Activated naive CD4-positive, alpha-beta T cell treated with anti-CD3 and anti-CD28 coated beads, Interleukin-2, amount 50 U/mL, for 16 hours (primary cell): ENCODE results near the gene RESP18.

Source experiments
- DNase-seq: peaks from one replicate; pipeline ENCODE4 v3.0.0-alpha.2; 2020

RESP18 gene

DNA sequence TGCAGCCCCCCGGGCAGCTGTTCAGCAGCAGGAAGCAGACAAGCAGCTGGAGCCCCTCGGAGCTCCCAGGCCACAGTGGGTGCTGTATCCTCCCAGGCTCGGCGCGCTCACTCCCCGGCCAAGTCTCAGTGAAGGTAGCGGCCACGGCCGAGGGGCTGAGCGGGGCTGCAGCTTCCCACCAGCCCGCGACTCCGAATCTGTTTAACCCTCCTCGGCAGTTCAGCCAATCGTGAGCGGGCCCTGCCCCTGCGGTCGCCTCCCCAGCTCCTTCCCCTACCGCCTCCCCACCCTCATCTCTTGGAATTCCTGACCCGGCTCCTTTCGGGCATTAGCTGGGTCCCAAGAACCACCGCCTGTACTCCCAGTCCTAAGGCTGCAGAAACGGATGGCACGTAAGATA is at the start of gene RESP18:
Gene RESP18, minus strand, starts transcription at position 203 of the 400 bp plus-strand sequence.
- DNase-seq: no peak

- DNase-seq: no peak
Measured at GRCh38 chr2:219381448-219381847, 48.9 kb upstream of the RESP18 start.

DNA sequence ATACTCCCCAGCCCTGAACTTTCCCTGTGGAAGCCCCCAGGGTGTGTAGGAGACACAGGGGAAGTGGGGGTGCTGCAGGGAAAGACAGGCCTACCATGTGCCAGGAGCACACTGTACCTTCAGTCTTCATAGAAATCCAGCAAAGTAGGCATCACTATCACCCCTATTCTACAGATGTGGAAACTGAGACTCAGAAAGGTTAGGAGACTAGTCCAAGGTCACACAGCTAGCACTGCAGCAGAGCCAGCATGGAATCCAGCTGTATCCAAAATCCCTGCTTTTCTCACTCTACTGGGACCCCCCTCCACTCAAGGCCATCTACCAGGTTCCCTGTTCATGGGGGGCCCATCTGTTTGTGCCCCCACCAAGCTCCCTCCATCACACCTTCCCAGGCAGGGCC is 48.4 kb upstream of the RESP18 start:
- no peak for DNase-seq

GRCh38 chr2:219378163-219378851 is 45.8 kb upstream of the RESP18 start:
- no peak for DNase-seq

GRCh38 chr2:219369447-219369861 is 36.9 kb upstream of the RESP18 start:
- no peak for DNase-seq

DNA sequence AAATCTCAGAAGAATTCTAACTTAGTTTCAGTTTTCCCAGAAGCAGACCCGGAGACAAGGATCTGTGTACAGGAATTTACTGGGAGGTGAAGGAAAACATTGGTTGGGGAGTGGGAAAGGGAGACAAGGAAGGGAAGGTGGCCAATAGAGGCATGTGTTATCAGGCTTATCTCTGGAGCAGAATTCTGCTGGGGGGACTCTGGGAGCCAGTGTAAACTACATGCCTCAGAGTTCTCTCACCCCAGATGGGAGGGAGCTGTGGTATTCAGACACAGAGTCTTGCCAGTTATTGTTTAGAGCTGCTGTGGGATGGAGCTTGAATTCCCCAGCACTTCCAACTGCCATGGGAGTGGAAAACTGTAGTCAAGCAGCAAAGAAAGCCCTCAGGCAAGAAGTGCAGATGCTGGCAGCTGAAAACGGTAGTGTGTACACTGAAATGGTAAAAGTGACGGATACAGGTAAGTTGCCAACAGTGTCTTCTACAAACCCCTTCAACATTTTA is 36.2 kb upstream of the RESP18 start:
- DNase-seq: no peak

GRCh38 chr2:219362524-219363164 is 30.1 kb upstream of the RESP18 start:
- DNase-seq: no peak

GRCh38 chr2:219362072-219362471 is 29.5 kb upstream of the RESP18 start:
- DNase-seq: no peak

DNA sequence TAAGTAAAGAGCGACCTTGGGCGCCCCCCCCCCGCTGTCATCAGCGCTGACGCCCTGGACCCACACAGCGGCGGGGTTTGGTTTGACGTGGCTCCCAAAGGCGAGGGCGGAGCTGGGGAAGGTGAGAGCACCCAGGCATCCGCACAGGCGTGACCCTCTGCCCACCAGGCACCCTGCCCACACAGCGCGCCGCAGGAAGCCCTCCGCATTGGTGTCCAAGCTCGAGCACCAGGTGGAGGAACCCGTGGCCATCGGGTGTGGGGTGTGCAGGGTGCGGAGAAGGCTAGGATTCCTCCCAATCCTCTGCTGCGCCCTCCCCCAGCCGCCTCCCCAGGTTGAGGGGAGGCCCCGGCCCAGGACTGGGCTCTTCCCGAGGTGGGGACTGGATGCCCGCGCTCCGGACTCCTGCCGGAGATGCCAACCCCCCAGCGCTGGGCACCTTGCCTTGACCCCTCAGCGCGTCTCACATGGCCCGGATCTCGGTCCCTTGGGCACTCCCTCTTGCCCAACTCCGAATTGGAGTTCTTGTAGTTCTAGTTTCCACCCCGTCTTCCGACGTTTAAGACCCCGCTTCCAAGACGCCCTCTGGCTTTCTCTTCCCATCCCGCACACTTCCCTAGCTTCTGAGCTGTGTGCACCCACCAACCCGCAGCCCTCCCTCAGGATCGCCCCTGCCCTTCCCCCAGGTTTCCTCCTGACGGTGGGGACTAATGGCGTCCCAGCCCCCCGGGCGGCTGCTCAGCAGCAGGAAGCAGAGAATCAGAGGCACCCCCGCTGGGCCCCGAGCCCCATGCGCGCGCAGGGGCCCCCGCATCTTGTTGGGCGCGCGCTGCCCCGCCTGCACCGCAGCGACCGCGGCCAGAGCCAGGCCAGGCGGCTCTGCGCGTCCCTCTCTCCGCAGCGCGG is 25.9 kb upstream of the RESP18 start:
- no peak for DNase-seq

- DNase-seq: no peak
Measured at GRCh38 chr2:219356834-219357233, 24.3 kb upstream of the RESP18 start.

DNA sequence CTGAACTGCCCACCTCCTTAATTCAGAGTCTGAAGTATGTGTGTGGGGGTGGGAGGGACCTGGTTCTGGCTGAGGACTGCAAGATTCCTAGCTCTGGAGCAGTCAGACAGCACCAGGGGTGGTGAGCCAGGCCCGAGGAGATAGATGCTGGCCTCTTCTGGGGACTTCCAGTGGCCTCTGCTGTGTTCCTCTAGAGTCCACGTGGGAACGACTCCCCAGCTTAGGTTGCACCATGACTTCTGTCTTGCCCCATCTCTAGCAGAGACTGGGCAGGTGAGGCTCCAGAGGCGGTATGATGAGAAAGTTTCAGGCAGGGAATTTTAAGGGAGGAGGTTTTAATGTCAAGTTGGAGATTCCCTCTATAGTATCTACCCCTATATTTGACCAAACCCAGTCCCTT is 22.0 kb upstream of the RESP18 start:
- no peak for DNase-seq

- no peak for DNase-seq
Measured at GRCh38 chr2:219353129-219353528, 20.6 kb upstream of the RESP18 start.

DNA sequence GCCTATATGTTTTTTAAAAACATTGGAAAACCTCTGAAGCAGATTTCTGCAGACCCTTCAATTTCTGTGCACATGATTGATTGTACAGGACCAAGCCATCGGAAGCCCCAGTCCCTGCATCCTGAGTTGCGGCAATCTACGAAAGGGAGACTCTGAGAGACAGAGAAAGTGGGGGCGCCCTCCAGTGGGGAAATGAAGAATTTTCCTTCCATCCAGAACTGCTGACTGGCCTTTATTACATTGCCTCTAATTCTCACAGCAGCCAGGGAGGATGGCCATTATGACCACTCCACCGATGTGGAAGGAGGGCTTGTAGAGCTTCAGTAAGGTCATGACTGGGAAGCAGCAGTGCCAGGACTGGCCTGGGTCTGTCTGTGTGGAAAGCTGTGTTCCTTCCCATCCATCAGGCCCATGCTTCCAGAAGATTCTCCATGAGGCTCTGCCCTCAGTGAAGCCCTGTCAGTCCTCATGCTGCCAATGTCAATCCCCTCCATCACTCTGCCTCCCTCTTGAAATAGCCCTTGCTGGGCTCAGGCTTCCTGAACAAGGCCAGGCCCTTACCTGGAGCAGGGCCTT is 20.0 kb upstream of the RESP18 start:
- peak; percentile 64 for DNase-seq

- DNase-seq: no peak
Measured at GRCh38 chr2:219350710-219351221, 18.2 kb upstream of the RESP18 start.

DNA sequence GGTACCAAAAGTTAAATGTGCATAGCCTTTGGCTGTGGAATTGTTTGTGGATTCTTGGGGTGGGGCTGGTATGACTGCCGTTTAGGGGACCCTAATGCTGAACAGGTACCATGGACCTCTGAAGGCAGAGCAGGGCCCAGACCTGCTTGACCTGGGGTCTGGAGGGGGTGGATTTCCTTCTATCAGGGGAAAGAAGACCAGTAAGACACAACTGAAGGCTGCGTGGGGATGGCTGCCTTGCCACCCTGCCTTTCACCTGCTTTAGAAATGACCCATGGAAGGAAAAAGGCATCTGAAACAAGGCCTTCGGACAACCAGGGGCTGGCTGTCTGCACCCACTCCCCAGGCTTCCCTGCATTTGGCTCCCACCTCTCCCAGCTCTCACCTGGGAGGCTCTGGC is 17.7 kb upstream of the RESP18 start:
- DNase-seq: no peak

DNA sequence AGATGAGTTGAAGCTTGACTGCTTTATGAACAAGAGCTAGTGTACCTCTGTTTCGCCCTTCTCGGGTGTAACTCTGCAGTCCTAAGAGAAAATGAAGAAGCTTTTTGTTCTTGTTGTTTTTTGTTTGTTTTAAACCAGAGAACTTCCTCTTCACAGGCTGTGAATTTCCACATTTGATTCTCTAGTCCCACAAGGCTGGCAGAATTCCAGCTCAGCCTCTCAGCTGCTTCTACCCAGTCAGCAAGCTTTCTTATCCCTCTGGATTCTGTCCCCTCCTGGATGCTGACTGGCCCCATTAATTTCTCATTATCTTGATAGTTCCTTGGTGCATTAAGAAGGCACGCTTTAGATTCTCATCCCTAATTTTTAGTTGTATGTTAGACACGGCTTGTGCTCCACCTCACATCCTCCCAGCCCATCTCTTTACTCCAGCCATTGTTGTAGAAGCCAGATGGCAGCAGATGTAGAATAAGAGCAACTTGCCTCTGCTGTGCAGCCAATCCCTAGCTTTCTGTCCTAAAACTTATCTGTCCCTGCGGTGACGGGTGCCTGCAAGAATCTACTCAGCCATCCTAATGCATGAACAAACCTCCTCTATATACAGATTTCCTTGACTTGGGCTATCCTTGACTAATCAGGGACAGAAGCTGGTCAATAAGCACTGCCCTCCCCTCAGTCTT is 12.3 kb upstream of the RESP18 start:
- DNase-seq: no peak

DNA sequence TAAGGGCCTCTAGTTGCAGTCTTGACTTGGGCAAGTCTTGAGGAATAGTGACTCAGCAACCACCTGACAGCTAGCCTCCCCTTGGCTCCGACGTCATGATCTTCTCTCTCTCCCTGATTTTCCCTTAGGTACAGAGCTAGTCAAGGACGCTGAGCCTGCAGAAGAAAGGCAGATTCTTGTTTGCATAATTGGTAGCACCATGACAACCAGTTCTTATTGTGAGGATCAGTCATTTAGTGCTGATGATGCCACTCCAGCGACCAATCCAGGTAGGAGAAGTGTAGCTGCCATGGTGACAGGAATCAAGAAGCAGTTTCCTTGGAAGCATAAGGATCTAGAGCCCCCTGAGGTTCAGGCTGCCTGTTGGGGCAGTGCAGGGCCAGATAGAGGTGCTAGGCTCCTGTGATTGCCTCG is 2.8 kb upstream of the RESP18 start:
- no peak for DNase-seq

GRCh38 chr2:219334076-219334475 is 1.5 kb upstream of the RESP18 start:
- DNase-seq: no peak

DNA sequence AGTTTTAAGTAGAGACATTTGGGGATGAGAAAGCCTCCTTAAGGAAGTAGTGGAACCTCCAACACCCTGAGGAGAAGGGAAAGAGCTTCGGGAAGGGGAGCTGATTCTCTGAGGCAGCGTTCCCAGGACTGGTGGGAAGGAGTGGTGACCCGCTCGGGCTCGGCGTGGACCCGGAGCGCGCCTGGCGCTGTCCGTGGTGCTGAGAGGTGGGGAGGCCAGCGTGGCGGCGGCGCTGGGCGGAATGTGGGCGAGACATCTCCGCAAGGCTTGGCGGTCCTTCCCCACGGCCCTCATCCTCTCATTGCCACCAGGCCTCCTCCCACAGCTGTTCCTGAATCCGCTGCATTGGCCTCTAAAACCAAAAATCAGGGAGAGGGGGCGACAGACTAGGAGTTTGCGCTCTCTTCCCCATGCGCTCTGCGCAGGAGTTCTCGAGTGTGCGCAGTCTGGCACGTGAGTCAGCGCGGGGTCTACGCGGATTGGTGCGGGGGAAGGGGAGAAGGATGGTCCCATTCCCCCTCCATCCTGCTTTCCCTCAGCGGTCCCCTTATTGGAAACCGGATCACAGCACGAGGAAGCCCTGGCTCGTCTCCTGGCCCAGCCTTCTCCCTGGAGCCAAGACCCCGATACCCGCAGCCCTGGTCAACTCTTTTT is 857 bp downstream of the RESP18 start:
- no peak for DNase-seq

- no peak for DNase-seq
Measured at GRCh38 chr2:219327719-219328118, 4.8 kb downstream of the RESP18 start.

DNA sequence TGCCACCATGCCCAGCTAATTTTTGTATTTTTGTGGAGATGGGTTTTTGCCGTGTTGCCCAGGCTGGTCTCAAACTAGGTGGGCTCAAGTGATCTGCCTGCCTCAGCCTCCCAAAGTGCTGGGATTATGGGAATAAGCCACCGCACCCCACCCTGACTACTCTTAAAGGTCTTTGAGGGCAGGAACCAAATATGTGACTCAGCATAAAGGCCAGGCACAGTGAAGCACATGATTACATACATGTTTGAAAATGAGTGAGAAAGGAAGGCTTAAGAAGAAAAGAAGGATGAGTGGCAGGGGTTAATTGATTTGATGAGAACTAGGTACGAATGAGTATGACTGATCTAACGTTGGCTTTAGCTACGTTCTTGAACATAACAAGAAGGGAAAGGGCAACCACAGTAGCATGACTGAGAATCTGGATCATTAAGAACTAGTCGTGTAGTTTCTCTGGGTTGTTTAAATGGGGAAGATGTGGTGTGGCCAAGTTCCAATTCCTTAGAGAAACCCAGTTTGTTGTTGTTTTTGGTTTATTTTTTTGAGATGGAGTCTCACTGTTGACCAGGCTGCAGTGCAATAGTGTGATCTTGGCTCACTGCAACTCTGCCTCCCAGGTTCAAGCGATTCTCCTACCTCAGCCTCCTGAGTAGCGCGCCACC is 6.8 kb downstream of the RESP18 start:
- no peak for DNase-seq
